ENCODE results near the gene VASN.

DNA sequence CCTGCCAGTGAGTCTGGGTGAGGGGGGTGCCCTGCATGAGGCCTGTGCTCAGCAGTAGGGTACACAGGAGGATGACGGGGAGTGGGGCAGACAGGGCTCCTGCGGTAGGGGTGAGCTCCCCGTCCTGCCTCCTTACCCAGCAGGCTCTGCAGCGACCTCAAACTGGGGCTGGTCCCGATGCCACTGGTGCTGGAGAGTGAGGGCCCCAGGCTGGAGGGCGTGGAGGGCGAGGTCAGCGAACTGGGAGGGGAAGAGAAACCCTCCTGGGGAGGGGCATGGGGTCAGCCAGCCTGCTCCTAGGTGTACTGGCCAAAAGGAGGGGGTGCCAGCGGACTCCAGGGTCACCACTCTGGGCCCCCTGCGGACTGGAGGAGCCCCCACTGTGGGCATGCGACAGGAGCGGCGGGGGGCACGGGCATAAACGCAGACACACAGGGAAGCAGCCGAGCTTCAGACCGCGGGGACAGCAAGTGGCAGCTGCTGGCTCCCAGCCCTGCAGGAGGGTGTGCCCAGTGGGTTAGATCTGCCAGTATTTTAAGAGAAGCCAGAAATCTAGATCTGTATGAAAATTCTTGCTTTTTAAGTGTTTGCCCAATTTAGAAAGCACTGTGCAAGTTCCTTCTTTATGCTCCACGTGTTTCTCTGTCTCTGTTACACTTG lies 9.0 kb upstream of the VASN start:
- TF ChIP-seq, protein P1, sequence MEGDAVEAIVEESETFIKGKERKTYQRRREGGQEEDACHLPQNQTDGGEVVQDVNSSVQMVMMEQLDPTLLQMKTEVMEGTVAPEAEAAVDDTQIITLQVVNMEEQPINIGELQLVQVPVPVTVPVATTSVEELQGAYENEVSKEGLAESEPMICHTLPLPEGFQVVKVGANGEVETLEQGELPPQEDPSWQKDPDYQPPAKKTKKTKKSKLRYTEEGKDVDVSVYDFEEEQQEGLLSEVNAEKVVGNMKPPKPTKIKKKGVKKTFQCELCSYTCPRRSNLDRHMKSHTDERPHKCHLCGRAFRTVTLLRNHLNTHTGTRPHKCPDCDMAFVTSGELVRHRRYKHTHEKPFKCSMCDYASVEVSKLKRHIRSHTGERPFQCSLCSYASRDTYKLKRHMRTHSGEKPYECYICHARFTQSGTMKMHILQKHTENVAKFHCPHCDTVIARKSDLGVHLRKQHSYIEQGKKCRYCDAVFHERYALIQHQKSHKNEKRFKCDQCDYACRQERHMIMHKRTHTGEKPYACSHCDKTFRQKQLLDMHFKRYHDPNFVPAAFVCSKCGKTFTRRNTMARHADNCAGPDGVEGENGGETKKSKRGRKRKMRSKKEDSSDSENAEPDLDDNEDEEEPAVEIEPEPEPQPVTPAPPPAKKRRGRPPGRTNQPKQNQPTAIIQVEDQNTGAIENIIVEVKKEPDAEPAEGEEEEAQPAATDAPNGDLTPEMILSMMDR (conservative IDR thresholded peaks at IDR 0.05), result no peak
- TF ChIP-seq EZH2 (IDR thresholded peaks at IDR 0.05; ENCODE audit: low read depth), result no peak
